ENCODE data around the gene ATG7. TPM values are rescaled to one million over a fixed set of nuclear protein-coding genes. Genes with fewer than 3 reads are reported as not detected.

ATG7 gene
- total RNA-seq, 3 donors from 2014 or later (not counting 1 experiment from before 2014, with no cell fraction given) = 55.3 to 72.9 (median 68.6) TPM

DNA sequence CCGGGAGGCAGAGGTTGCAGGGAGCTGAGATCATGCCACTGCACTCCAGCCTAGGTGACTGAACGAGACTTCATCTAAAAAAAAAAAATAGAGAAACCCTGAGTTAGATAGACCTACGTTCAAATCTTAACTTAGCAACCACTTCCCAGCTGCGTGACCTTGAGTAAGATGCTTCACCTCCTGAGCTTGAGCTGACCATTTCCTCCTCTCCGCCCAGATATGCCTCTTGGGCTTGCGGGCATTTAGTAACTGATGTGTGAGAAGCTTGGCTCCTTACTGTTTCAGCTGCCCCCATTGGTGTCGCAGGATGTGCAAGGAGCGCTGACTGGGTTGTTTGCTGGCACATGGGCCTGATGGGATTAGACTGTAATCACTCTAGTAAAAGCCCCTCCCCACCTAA lies 26.9 kb upstream of the ATG7 start:
- ATAC-seq = peak in 1 of 3 donors; percentile 38
- Mint-ChIP-seq H3K36me3 (no peaks in the 10 kb centered on the region), H3K27me3 (ENCODE audit: low read depth in 2 of 2) (peaks cover 6 to 8% of the 10 kb centered on the region in 2 donors), H3K4me1 (no peaks in the 10 kb centered on the region), H3K27ac (no peak overlapping the region), H3K9me3 (no peaks in the 10 kb centered on the region), H3K4me3 (no peak overlapping the region)
- H3K9me3 ChIP-seq (ENCODE audit: control insufficient read depth, insufficient read depth, low read length) = no peaks in the 10 kb centered on the region
- H3K36me3 ChIP-seq (ENCODE audit: control insufficient read depth, insufficient read depth, low read length) = no peaks in the 10 kb centered on the region
- H3K4me1 ChIP-seq (ENCODE audit: control insufficient read depth, insufficient read depth, low read length) = no peaks in the 10 kb centered on the region
- no peak for DNase-seq
- 85% methylated on average over 8 of the region's 8 CpGs for WGBS (ENCODE audit: insufficient coverage)
- H3K27ac ChIP-seq (ENCODE audit: low read length) = no peak overlapping the region
- H3K27me3 ChIP-seq (ENCODE audit: control insufficient read depth, insufficient read depth, low read length) = no peaks in the 10 kb centered on the region
- intact Hi-C loops (cut with micrococcal nuclease) = no loop called here
- H3K4me3 ChIP-seq (ENCODE audit: low read length) = no peak overlapping the region
- TF ChIP-seq CTCF (IDR thresholded peaks at IDR 0.05) = no peak

DNA sequence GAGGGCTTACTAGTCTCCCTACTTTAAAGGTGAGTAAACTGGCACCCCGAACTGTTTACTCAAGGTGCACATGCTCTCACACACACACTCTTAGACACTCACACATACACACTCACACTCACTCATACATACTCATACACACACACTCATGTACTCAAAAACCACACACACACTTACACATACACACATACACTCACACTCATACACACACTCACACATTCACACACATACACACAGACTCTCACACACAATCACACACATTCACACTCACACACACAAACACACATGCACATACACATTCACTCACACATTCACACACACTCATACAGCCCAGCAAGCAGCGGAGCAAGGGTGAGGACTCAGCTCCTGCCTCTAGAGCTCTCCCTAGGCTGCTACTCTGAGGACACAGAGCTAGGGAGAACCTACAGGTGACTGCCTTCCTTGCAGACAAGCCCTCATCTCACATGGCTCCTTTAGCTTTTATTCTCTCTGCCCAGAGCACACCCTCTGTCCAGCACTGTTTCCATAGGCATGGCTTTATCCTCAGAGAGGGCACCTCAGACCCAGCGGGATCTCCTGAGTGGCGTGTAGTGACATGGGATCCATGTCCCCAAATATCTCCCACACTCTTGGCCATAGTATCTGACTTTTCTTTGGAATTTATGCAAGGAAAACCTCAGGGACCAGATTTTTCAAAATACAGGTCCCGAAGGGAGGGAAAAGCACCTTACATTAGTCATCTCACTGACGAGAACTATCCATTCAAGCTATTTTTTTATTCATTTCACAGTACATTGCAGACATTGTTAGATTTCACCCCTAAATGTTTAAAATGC lies 26.2 kb upstream of the ATG7 start:
- no peaks in the 10 kb centered on the region for H3K36me3 Mint-ChIP-seq
- H3K36me3 ChIP-seq (ENCODE audit: control insufficient read depth, insufficient read depth, low read length) = no peaks in the 10 kb centered on the region
- H3K4me1 ChIP-seq (ENCODE audit: control insufficient read depth, insufficient read depth, low read length) = no peaks in the 10 kb centered on the region
- no peak overlapping the region for H3K4me3 Mint-ChIP-seq
- no peak overlapping the region for H3K4me3 ChIP-seq (ENCODE audit: low read length)
- H3K27me3 Mint-ChIP-seq (ENCODE audit: low read depth in 2 of 2) = peaks cover 0 to 3% of the 10 kb centered on the region in 2 donors
- no peaks in the 10 kb centered on the region for H3K27me3 ChIP-seq (ENCODE audit: control insufficient read depth, insufficient read depth, low read length)
- intact Hi-C loops (cut with micrococcal nuclease) = no loop called here
- TF ChIP-seq CTCF (IDR thresholded peaks at IDR 0.05) = no peak
- H3K9me3 Mint-ChIP-seq = no peaks in the 10 kb centered on the region
- H3K27ac Mint-ChIP-seq = no peak overlapping the region
- WGBS (ENCODE audit: insufficient coverage) = 92% methylated on average over 6 of the region's 6 CpGs
- no peak overlapping the region for H3K27ac ChIP-seq (ENCODE audit: low read length)
- H3K4me1 Mint-ChIP-seq = no peaks in the 10 kb centered on the region
- DNase-seq (no peak), ATAC-seq (no peak)
- H3K9me3 ChIP-seq (ENCODE audit: control insufficient read depth, insufficient read depth, low read length) = no peaks in the 10 kb centered on the region

GRCh38 chr3:11246663-11246970 lies 25.6 kb upstream of the ATG7 start:
- H3K36me3 ChIP-seq (ENCODE audit: control insufficient read depth, insufficient read depth, low read length) = no peaks in the 10 kb centered on the region
- Mint-ChIP-seq H3K27me3 (ENCODE audit: low read depth in 2 of 2) (peaks cover 0 to 3% of the 10 kb centered on the region in 2 donors), H3K27ac (no peak overlapping the region), H3K36me3 (no peaks in the 10 kb centered on the region), H3K4me1 (no peaks in the 10 kb centered on the region), H3K9me3 (no peaks in the 10 kb centered on the region), H3K4me3 (no peak overlapping the region)
- no peak for TF ChIP-seq CTCF (IDR thresholded peaks at IDR 0.05)
- 100% methylated on average over 1 of the region's 2 CpGs for WGBS (ENCODE audit: insufficient coverage)
- no peaks in the 10 kb centered on the region for H3K9me3 ChIP-seq (ENCODE audit: control insufficient read depth, insufficient read depth, low read length)
- intact Hi-C loops (cut with micrococcal nuclease) = no loop called here
- H3K27me3 ChIP-seq (ENCODE audit: control insufficient read depth, insufficient read depth, low read length) = no peaks in the 10 kb centered on the region
- H3K4me1 ChIP-seq (ENCODE audit: control insufficient read depth, insufficient read depth, low read length) = no peaks in the 10 kb centered on the region
- ATAC-seq (no peak), DNase-seq (no peak)
- no peak overlapping the region for H3K27ac ChIP-seq (ENCODE audit: low read length)
- no peak overlapping the region for H3K4me3 ChIP-seq (ENCODE audit: low read length)

- 61% methylated on average over 7 of the region's 8 CpGs for WGBS (ENCODE audit: insufficient coverage)
- no peaks in the 10 kb centered on the region for H3K4me1 Mint-ChIP-seq
- Histone ChIP-seq H3K4me1 (ENCODE audit: control insufficient read depth, insufficient read depth, low read length) (no peaks in the 10 kb centered on the region), H3K27ac (ENCODE audit: low read length) (no peak overlapping the region), H3K27me3 (ENCODE audit: control insufficient read depth, insufficient read depth, low read length) (no peaks in the 10 kb centered on the region), H3K9me3 (ENCODE audit: control insufficient read depth, insufficient read depth, low read length) (no peaks in the 10 kb centered on the region), H3K36me3 (ENCODE audit: control insufficient read depth, insufficient read depth, low read length) (no peaks in the 10 kb centered on the region), H3K4me3 (ENCODE audit: low read length) (no peak overlapping the region)
- DNase-seq = no peak
- H3K27ac Mint-ChIP-seq = no peak overlapping the region
- peaks cover 0 to 3% of the 10 kb centered on the region in 2 donors for H3K27me3 Mint-ChIP-seq (ENCODE audit: low read depth in 2 of 2)
- H3K36me3 Mint-ChIP-seq = no peaks in the 10 kb centered on the region
- intact Hi-C loops (cut with micrococcal nuclease) = no loop called here
- no peak overlapping the region for H3K4me3 Mint-ChIP-seq
- no peaks in the 10 kb centered on the region for H3K9me3 Mint-ChIP-seq
- no peak for ATAC-seq
- TF ChIP-seq CTCF (IDR thresholded peaks at IDR 0.05) = no peak
These were observed 24.8 kb upstream of the ATG7 start for GRCh38 chr3:11247362-11247761.

Data from natural killer cell (primary cell).